Vagina (tissue), 2 donors: ENCODE results near the gene ZSWIM4.

Experiments
- CTCF ChIP-seq, 3 experiments: fragments of 450-650 bp in 2 of 3; fragments of 200-600 bp in 1 of 3; sonication (generic) in 1 of 3; IDR thresholded peaks; one replicate each; pipeline ENCODE4 v1.5.1; 2017 to 2019; ENCODE audit warnings: antibody characterized with exemption in 3 of 3, mild to moderate bottlenecking in 2 of 3, moderate library complexity in 2 of 3
- POLR2A ChIP-seq, 2 donors: fragments of 450-650 bp; IDR thresholded peaks; one replicate each; pipeline ENCODE4 v1.6.1; 2017; ENCODE audit warnings: antibody characterized with exemption in 2 of 2, mild to moderate bottlenecking in 2 of 2, moderate library complexity in 2 of 2
- POLR2AphosphoS5 ChIP-seq, 2 donors: sonication (generic); formaldehyde crosslinking; IDR thresholded peaks; one replicate each; pipeline ENCODE4 v1.9.0; 2017; ENCODE audit warnings: antibody characterized with exemption in 2 of 2, mild to moderate bottlenecking in 2 of 2, low read depth in 1 of 2; ENCODE audit not compliant: insufficient read depth in 1 of 2

GRCh38 chr19:13751436-13751835 lies 43.8 kb upstream of the ZSWIM4 start:
- TF ChIP-seq CTCF (IDR thresholded peaks at IDR 0.05) (no peak), POLR2AphosphoS5 (IDR thresholded peaks at IDR 0.05; ENCODE audit: insufficient read depth in 1 of 2, low read depth in 1 of 2) (no peak), POLR2A (IDR thresholded peaks at IDR 0.05) (no peak)
